HG03039 (cell line): Measurements from ENCODE around the gene PRR14.

Experiments
- ATAC-seq: cut with Tn5 transposase; IDR thresholded peaks from one replicate; pipeline ENCODE4 v1.9.1; 2021; ENCODE audit warnings: mild to moderate bottlenecking, moderate library complexity; ENCODE audit not compliant: unreplicated experiment

Gene PRR14

GRCh38 chr16:30650369-30651123 lies at the start of gene PRR14:
TSS of gene PRR14 (plus strand) at chr16:30650960. CDS start at chr16:30651646, 686 bp downstream.
- peak; percentile 63 for ATAC-seq

GRCh38 chr16:30601966-30602365 lies 48.8 kb upstream of the PRR14 start:
- ATAC-seq, result no peak

- no peak for ATAC-seq
These were observed 48.0 kb upstream of the PRR14 start for GRCh38 chr16:30602616-30603277.

GRCh38 chr16:30603945-30604315 lies 46.8 kb upstream of the PRR14 start:
- ATAC-seq, result no peak

GRCh38 chr16:30604316-30604947 lies 46.3 kb upstream of the PRR14 start:
- no peak for ATAC-seq

- no peak for ATAC-seq
These were observed 45.6 kb upstream of the PRR14 start for GRCh38 chr16:30605158-30605557.

GRCh38 chr16:30606004-30606403 lies 44.8 kb upstream of the PRR14 start:
- ATAC-seq, result no peak

- peak; percentile 24 for ATAC-seq
These were observed 41.5 kb upstream of the PRR14 start for GRCh38 chr16:30609002-30609925.

- ATAC-seq, result peak; percentile 86
These were observed 40.6 kb upstream of the PRR14 start, which contains the start of gene ZNF689 for GRCh38 chr16:30609926-30610839. TSS of gene ZNF689 (minus strand) at chr16:30610389. CDS start at chr16:30610041, 348 bp downstream.

GRCh38 chr16:30615358-30616091 lies 35.2 kb upstream of the PRR14 start:
- no peak for ATAC-seq

GRCh38 chr16:30619202-30619601 lies 31.6 kb upstream of the PRR14 start:
- no peak for ATAC-seq

GRCh38 chr16:30619638-30620037 lies 31.1 kb upstream of the PRR14 start:
- no peak for ATAC-seq

GRCh38 chr16:30620169-30620568 lies 30.6 kb upstream of the PRR14 start:
- no peak for ATAC-seq

- no peak for ATAC-seq
These were observed 29.0 kb upstream of the PRR14 start for GRCh38 chr16:30621765-30622164.

GRCh38 chr16:30622455-30623032 lies 28.2 kb upstream of the PRR14 start:
- ATAC-seq, result no peak

- no peak for ATAC-seq
These were observed 27.1 kb upstream of the PRR14 start for GRCh38 chr16:30623536-30624283.

- no peak for ATAC-seq
These were observed 24.5 kb upstream of the PRR14 start for GRCh38 chr16:30626236-30626635.
